Upper lobe of left lung (tissue), 6 donors: Measurements from ENCODE around the gene SMAD1. TPM values are rescaled to one million over a fixed set of nuclear protein-coding genes. Genes with fewer than 3 reads are reported as not detected.
"Not testable (repeated sequence)": the region's sequence is repeated elsewhere in the genome, so short reads cannot be mapped to it uniquely, and the experiment has no call there.

Source experiments
- ATAC-seq, 2 donors: fragments of 200-7000 bp; cut with Tn5 transposase; one replicate each; pipeline ENCODE4 v1.9.1; 2022; ENCODE audit warnings: mild to moderate bottlenecking in 2 of 2, moderate library complexity in 2 of 2; ENCODE audit not compliant: low FRiP score in 2 of 2
- DNase-seq, 2 donors: peaks; one replicate each; pipeline ENCODE4 v3.0.0-alpha.2; 2019 to 2020
- H3K27ac ChIP-seq, 4 donors: fragments of 200-600 bp; sonication (generic); one replicate each; pipeline ENCODE4 v1.5.1; 2016 to 2019
- H3K27me3 ChIP-seq, 4 donors: fragments of 200-600 bp; sonication (generic); one replicate each; pipeline ENCODE4 v1.5.1; 2017 to 2019
- H3K36me3 ChIP-seq, 4 donors: fragments of 200-600 bp; sonication (generic); one replicate each; pipeline ENCODE4 v1.5.1; 2016 to 2019
- H3K4me1 ChIP-seq, 4 donors: fragments of 200-600 bp; sonication (generic); one replicate each; pipeline ENCODE4 v1.5.1; 2018 to 2019
- H3K4me3 ChIP-seq, 4 donors: fragments of 200-600 bp; sonication (generic); one replicate each; pipeline ENCODE4 v1.5.1; 2017 to 2019; ENCODE audit warnings: mild to moderate bottlenecking in 2 of 4, moderate library complexity in 1 of 4
- H3K9me3 ChIP-seq, 4 donors: fragments of 200-600 bp; sonication (generic); one replicate each; pipeline ENCODE4 v1.5.1; 2018 to 2019
- CTCF ChIP-seq, 6 experiments: fragments of 450-650 bp in 4 of 6; fragments of 200-600 bp in 2 of 6; sonication (generic) in 2 of 6; IDR thresholded peaks; one replicate each; pipeline ENCODE4 v1.5.1; 2016 to 2019; ENCODE audit warnings: antibody characterized with exemption in 6 of 6
- EP300 ChIP-seq, 4 donors: sonication (generic); formaldehyde crosslinking; IDR thresholded peaks; one replicate each; pipeline ENCODE4 v1.5.1; 2017; ENCODE audit warnings: antibody characterized with exemption in 4 of 4, control low read depth in 2 of 4
- POLR2A ChIP-seq, 4 donors: fragments of 450-650 bp; IDR thresholded peaks; one replicate each; pipeline ENCODE4 v1.5.1; 2016 to 2017; ENCODE audit warnings: antibody characterized with exemption in 4 of 4, mild to moderate bottlenecking in 2 of 4
- POLR2AphosphoS5 ChIP-seq, 2 donors: sonication (generic); formaldehyde crosslinking; IDR thresholded peaks; one replicate each; pipeline ENCODE4 v1.5.1; 2017; ENCODE audit warnings: antibody characterized with exemption in 2 of 2
- WGBS, 2 donors: methylation state at CpG; one replicate each; pipeline ENCODE4 v1.1.5; 2017 to 2018; 5-methylcytosine and 5-hydroxymethylcytosine counted together
- total RNA-seq, 6 donors: library from RNA; depleted of rRNA in 4 of 6; stranded (reverse); fragments of >200 nt in 4 of 6; gene quantifications; one replicate each; pipeline versions ENCODE4 v1.1.0 to v1.2.1, GENCODE V29; 2016 to 2021
- donor health status: DM: no; HTN: no; CAD: no; lungs with moderate emphysema.
- donor health status: DM: no; HTN: yes; CAD: no; lungs with severe emphysema.

Gene SMAD1
- total RNA-seq, 6 donors from 2014 or later = 7.2 to 39.8 (median 21.9) TPM

DNA sequence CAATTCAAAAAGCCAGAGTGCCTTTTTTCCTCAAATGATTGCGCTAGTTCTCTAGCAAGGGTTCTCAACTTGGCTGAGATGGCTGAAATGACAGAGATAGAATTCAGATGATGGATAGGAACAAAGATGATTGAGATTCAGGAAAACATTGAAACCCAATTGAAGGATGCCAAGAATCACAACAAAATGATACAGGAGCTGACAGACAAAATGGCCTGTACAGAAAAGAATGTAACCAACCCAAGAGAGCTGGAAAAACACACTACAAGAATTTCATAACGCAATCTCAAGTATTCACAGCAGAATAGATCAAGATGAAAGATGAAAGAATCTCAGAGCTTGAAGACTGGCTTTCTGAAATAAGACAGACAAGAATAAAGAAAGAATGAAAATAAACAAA, 85.9 kb downstream of the SMAD1 start:
- H3K27ac ChIP-seq = no peak overlapping the region
- H3K4me1 ChIP-seq = no peaks in the 10 kb centered on the region
- TF ChIP-seq POLR2AphosphoS5 (IDR thresholded peaks at IDR 0.05) (no peak), POLR2A (IDR thresholded peaks at IDR 0.05) (no peak), EP300 (IDR thresholded peaks at IDR 0.05) (no peak), CTCF (IDR thresholded peaks at IDR 0.05) (no peak)
- 92% methylated on average over 2 of the region's 2 CpGs for WGBS, 2 donors
- peaks cover 0 to 5% (median 0%) of the 10 kb centered on the region in 4 donors for H3K9me3 ChIP-seq
- no peaks in the 10 kb centered on the region for H3K36me3 ChIP-seq
- no peaks in the 10 kb centered on the region for H3K27me3 ChIP-seq
- DNase-seq = no peak
- ATAC-seq = no peak
- no peak overlapping the region for H3K4me3 ChIP-seq

- not testable (repeated sequence) for H3K9me3 ChIP-seq, H3K27ac ChIP-seq, H3K4me1 ChIP-seq, H3K36me3 ChIP-seq, H3K27me3 ChIP-seq, ATAC-seq, H3K4me3 ChIP-seq
- DNase-seq = peak in 1 of 2 donors; percentile 6
- 83 to 84% methylated on average over 6 to 7 of the region's 7 CpGs for WGBS, 2 donors
Measured at GRCh38 chr4:145574546-145574945, 92.9 kb downstream of the SMAD1 start.

GRCh38 chr4:145580906-145581305, 99.3 kb downstream of the SMAD1 start:
- 74 to 82% methylated on average over 3 of the region's 3 CpGs for WGBS, 2 donors
- TF ChIP-seq CTCF (IDR thresholded peaks at IDR 0.05) = no peak
- no peak for TF ChIP-seq EP300 (IDR thresholded peaks at IDR 0.05)
- TF ChIP-seq POLR2A (IDR thresholded peaks at IDR 0.05) = no peak
- no peak for TF ChIP-seq POLR2AphosphoS5 (IDR thresholded peaks at IDR 0.05)
- Histone ChIP-seq H3K4me1 (no peaks in the 10 kb centered on the region), H3K9me3 (no peaks in the 10 kb centered on the region), H3K27me3 (no peaks in the 10 kb centered on the region), H3K27ac (no peak overlapping the region), H3K4me3 (no peak overlapping the region), H3K36me3 (no peaks in the 10 kb centered on the region)
- DNase-seq (no peak), ATAC-seq (no peak)

DNA sequence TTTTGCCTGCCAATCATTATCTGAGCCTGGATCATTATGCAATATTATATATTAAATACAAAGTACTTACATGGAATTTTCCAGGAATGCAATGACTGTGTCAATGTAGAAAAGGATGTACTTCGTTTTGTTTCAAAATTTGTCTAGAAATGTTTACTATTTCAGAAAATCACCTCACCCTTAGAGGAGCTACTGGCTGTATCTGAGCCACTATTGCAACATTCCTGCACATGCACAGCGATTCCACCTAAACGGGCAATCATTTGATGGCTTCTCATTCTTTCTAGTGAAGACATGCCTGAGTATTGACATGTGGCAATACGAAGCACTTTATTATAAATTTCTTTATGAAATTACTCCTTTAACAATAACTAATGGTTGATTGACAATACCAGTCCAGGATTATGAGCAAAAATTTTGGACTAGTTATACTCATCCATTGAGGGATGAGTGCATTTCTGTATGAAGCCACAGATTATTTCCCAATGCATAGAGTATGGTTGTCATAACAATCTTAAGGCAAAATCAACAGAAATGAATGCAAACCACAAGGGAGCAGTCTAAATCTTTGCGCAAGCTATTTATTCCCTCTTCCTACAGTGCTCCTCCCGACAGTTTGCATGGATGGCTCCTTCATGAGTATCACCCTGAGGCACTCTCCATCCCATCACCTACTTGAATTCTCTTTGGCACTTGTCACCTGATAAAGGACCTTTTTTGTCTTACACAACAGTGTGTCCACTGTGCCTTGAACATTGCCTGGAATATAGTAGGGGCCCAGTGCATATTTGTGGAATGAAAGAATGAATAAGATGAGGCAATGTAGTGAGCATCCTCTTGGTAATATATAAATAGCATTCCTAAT, 101.8 kb downstream of the SMAD1 start:
- Histone ChIP-seq H3K27ac (no peak overlapping the region), H3K4me3 (no peak overlapping the region), H3K9me3 (no peaks in the 10 kb centered on the region), H3K36me3 (no peaks in the 10 kb centered on the region), H3K4me1 (no peaks in the 10 kb centered on the region), H3K27me3 (no peaks in the 10 kb centered on the region)
- no peak for ATAC-seq
- no peak for DNase-seq
- TF ChIP-seq POLR2A (IDR thresholded peaks at IDR 0.05) (no peak), EP300 (IDR thresholded peaks at IDR 0.05) (no peak), CTCF (IDR thresholded peaks at IDR 0.05) (no peak), POLR2AphosphoS5 (IDR thresholded peaks at IDR 0.05) (no peak)
- 79 to 86% methylated on average over 6 of the region's 6 CpGs for WGBS, 2 donors

DNA sequence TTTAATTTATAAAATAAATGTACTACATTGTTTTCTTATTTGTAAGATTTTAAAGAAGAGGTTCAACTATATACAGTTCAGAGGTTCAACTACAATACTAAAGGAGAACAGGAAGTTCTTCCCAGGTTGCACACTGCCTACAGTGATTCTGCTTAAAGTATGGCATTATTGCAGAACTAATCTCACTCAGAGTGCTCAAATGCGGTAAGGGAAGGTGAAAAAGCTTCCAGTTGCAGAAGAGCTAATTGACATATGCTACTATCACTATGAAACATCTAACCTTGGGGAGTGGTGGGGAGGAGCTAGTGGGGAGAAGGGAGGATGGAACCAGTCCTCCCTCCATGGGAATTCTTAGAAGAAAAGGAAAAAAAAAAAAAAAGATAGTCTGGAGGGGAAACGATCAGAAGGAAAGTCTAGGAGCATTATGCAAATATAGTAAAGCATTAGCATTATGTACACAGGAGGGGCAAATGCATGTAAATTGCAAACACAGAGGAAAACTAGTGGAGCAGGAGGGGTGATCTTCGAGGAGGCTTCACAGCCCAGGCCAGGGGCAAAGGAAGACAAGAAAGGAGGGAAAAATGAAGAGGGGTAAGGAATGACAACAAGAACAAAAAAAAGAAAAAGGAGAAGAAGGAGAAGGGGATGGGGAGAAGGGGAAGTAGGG, 105.6 kb downstream of the SMAD1 start:
- Histone ChIP-seq H3K27me3 (no peaks in the 10 kb centered on the region), H3K36me3 (no peaks in the 10 kb centered on the region), H3K27ac (no peak overlapping the region), H3K4me1 (no peaks in the 10 kb centered on the region), H3K4me3 (no peak overlapping the region), H3K9me3 (no peaks in the 10 kb centered on the region)
- TF ChIP-seq POLR2A (IDR thresholded peaks at IDR 0.05) = no peak
- no peak for DNase-seq
- WGBS, 2 donors = 60 to 61% methylated on average over 3 of the region's 3 CpGs
- no peak for ATAC-seq

GRCh38 chr4:145589381-145589780, 107.7 kb downstream of the SMAD1 start:
- 83 to 91% methylated on average over 2 of the region's 2 CpGs for WGBS, 2 donors

More at GRCh38 chr4:145589381-145589780, 107.7 kb downstream of the SMAD1 start:
- not testable (repeated sequence) for H3K4me1 ChIP-seq, H3K27me3 ChIP-seq, H3K9me3 ChIP-seq, H3K27ac ChIP-seq, ATAC-seq, DNase-seq, H3K36me3 ChIP-seq, H3K4me3 ChIP-seq
